ENCODE data around the gene TBCD. TPM values are rescaled to one million over a fixed set of nuclear protein-coding genes. Genes with fewer than 3 reads are reported as not detected.

The TBCD gene
- total RNA-seq, 1 experiment from 2014 or later = 129 TPM

GRCh38 chr17:82776454-82776853 lies 24.6 kb downstream of the TBCD start:
- Mint-ChIP-seq H3K4me1 (peaks cover 0 to 4% of the 10 kb centered on the region in 2 experiments; a peak in 3 of 4 replicates), H3K36me3 (ENCODE audit: insufficient read depth in 1 of 3, low read depth in 3 of 3) (peaks cover 39 to 60% (median 49%) of the 10 kb centered on the region in 3 experiments), H3K27ac (no peak overlapping the region), H3K9me3 (peaks cover 0 to 5% of the 10 kb centered on the region in 2 experiments; a peak in 3 of 5 replicates), H3K27me3 (ENCODE audit: low read depth) (no peaks in the 10 kb centered on the region), H3K4me3 (no peak overlapping the region)
- Histone ChIP-seq H2AK5ac (ENCODE audit: insufficient read length, low read length) (no peak overlapping the region), H2AFZ (ENCODE audit: low read length) (no peak overlapping the region), H3K4ac (ENCODE audit: low read depth, low read length) (no peak overlapping the region), H4K5ac (ENCODE audit: insufficient read length, low read depth, low read length) (no peak overlapping the region), H3K18ac (ENCODE audit: insufficient read length, low read depth, low read length) (no peak overlapping the region), H3T11ph (ENCODE audit: low read length) (no peak overlapping the region), H3K27ac (ENCODE audit: insufficient read length, low read depth, low read length) (no peak overlapping the region), H4K8ac (replicated peaks; ENCODE audit: insufficient read length, low read depth, low read length) (no peak overlapping the region), H2BK5ac (ENCODE audit: insufficient read length, low read length) (no peak overlapping the region), H3K4me1 (ENCODE audit: insufficient read depth, low read length) (no peaks in the 10 kb centered on the region), H2BK12ac (ENCODE audit: insufficient read length, low read depth, low read length) (no peak overlapping the region), H3K79me2 (ENCODE audit: insufficient read depth, low read length) (no peaks in the 10 kb centered on the region), H3K4me2 (ENCODE audit: insufficient read depth, insufficient read length, low read length) (no peak overlapping the region), H4K91ac (ENCODE audit: insufficient read length, low read depth, low read length) (no peak overlapping the region), H3K27me3 (ENCODE audit: insufficient read depth, low read length) (no peaks in the 10 kb centered on the region), H3K56ac (ENCODE audit: insufficient read length, low read depth, low read length) (no peak overlapping the region), H3K23me2 (ENCODE audit: insufficient read length, low read depth, low read length, poor library complexity, severe bottlenecking) (peaks cover 4% of the 10 kb centered on the region), H2BK15ac (ENCODE audit: low read depth, low read length) (no peak overlapping the region), H3K14ac (ENCODE audit: insufficient read depth, low read length) (no peak overlapping the region), H4K20me1 (ENCODE audit: control insufficient read depth, insufficient read depth, insufficient read length) (no peaks in the 10 kb centered on the region), H3K79me1 (ENCODE audit: insufficient read depth, low read depth, low read length, poor library complexity, severe bottlenecking) (peaks cover 2% of the 10 kb centered on the region), H2BK120ac (ENCODE audit: low read depth, low read length, poor library complexity, severe bottlenecking) (no peak overlapping the region), H3K23ac (ENCODE audit: insufficient read length, low read depth, low read length) (no peak overlapping the region), H2BK20ac (ENCODE audit: low read depth, low read length, poor library complexity, severe bottlenecking) (no peak overlapping the region), H3K9ac (ENCODE audit: extremely low read depth, insufficient read length, low read length) (no peak overlapping the region), H3K9me3 (ENCODE audit: control insufficient read depth, low read depth, low read length) (no peaks in the 10 kb centered on the region)
- no CpG with 5 or more reads among the region's 13 CpGs for WGBS (ENCODE audit: extremely low coverage, insufficient read length, low lambda C conversion rate)
- TF ChIP-seq CTCF (conservative IDR thresholded peaks at IDR 0.05) = no peak
- DNase-seq = no peak
